PC-9 (cell line): Measurements from ENCODE around the gene UBE2D4.

Experiments
- CTCF ChIP-seq: fragments of 200-600 bp; sonication (generic); conservative IDR thresholded peaks from 2 replicates; pipeline ENCODE4 v1.6.1; 2017; ENCODE audit warnings: mixed run types, antibody characterized with exemption, mild to moderate bottlenecking, moderate library complexity
- EZH2 ChIP-seq: fragments of 200-600 bp; sonication (generic); IDR thresholded peaks from 2 replicates; pipeline ENCODE4 v1.8.0; 2017; ENCODE audit warnings: antibody characterized with exemption, low read depth

GRCh38 chr7:43977525-43977924 lies 51.3 kb downstream of the UBE2D4 start:
- TF ChIP-seq CTCF, result no peak
- TF ChIP-seq EZH2, result no peak
